IMR-90 (cell line): ENCODE data around the gene CERS6. TPM values are rescaled to one million over a fixed set of nuclear protein-coding genes. Genes with fewer than 3 reads are reported as not detected.

Experiments used
- ATAC-seq: fragments of 200-7000 bp; cut with Tn5 transposase; 2 replicates; pipeline ENCODE4 v1.9.1; 2020; ENCODE audit warnings: low read depth, mild to moderate bottlenecking, moderate library complexity
- BruUV-seq: library from RNA; stranded (reverse); fragments of 400-500 nt; replicated peaks from 2 replicates; lab custom pipeline; 2021; lab: Mats Ljungman, UMichigan
- CTCF ChIA-PET: fragments of 300-600 bp; formaldehyde crosslinking; extraction: SDS; loops from one replicate; lab custom pipeline; 2021; ENCODE audit warnings: antibody characterized with exemption; lab: Yijun Ruan, JAX
- POLR2A ChIA-PET: fragments of 300-600 bp; sonication (Branson Sonifier 250); formaldehyde crosslinking; loops from one replicate; lab custom pipeline; 2022; ENCODE audit warnings: antibody characterized with exemption; ENCODE audit not compliant: unreplicated experiment; lab: Charles Lee
- DNase-seq: peaks from one replicate; pipeline ENCODE4 v3.0.0; 2013
- H2AFZ ChIP-seq: replicated peaks from 2 replicates; pipeline ENCODE3; 2013; ENCODE audit warnings: low read length, mild to moderate bottlenecking; ENCODE audit not compliant: poor library complexity
- H2AK5ac ChIP-seq: 2 replicates; pipeline ENCODE4 v1.6.1; 2013; ENCODE audit warnings: low read depth, low read length, inconsistent platforms
- H2AK9ac ChIP-seq: replicated peaks from 2 replicates; pipeline ENCODE3; 2013; ENCODE audit warnings: mild to moderate bottlenecking, low read depth, low read length, moderate library complexity; ENCODE audit not compliant: poor library complexity
- H2BK120ac ChIP-seq: 2 replicates; pipeline ENCODE4 v1.6.1; 2013; ENCODE audit warnings: low read depth, low read length, inconsistent platforms
- H2BK15ac ChIP-seq: 3 replicates; pipeline ENCODE4 v1.6.1; 2013; ENCODE audit warnings: low read depth, low read length, inconsistent platforms
- H2BK20ac ChIP-seq: 2 replicates; pipeline ENCODE4 v1.6.1; 2013; ENCODE audit warnings: low read depth, mild to moderate bottlenecking, inconsistent platforms, low read length, moderate library complexity
- H2BK5ac ChIP-seq: 2 replicates; pipeline ENCODE4 v1.6.1; 2013; ENCODE audit warnings: mild to moderate bottlenecking, low read depth, low read length, inconsistent platforms; ENCODE audit not compliant: poor library complexity, severe bottlenecking
- H3K14ac ChIP-seq: replicated peaks from 2 replicates; pipeline ENCODE4 v1.6.1; 2013; ENCODE audit warnings: low read depth, low read length, inconsistent platforms
- H3K18ac ChIP-seq: 2 replicates; pipeline ENCODE4 v1.6.1; 2013; ENCODE audit warnings: low read depth, low read length, control low read depth
- H3K23ac ChIP-seq: 2 replicates; pipeline ENCODE4 v1.6.1; 2013; ENCODE audit warnings: low read depth, low read length, inconsistent platforms
- H3K27ac ChIP-seq: 2 replicates; pipeline ENCODE4 v1.5.1; 2013; ENCODE audit warnings: mild to moderate bottlenecking, control low read depth, low read length; ENCODE audit not compliant: insufficient read depth
- H3K27me3 ChIP-seq: 2 replicates; pipeline ENCODE4 v1.6.1; 2013; ENCODE audit warnings: low read length; ENCODE audit not compliant: control insufficient read depth, insufficient read depth
- H3K36me3 ChIP-seq: 2 replicates; pipeline ENCODE4 v1.6.1; 2013; ENCODE audit warnings: low read length, mixed read lengths; ENCODE audit not compliant: control insufficient read depth, insufficient read depth
- H3K4ac ChIP-seq: 2 replicates; pipeline ENCODE4 v1.6.1; 2013; ENCODE audit warnings: low read depth, low read length, inconsistent platforms
- H3K4me1 ChIP-seq: 2 replicates; pipeline ENCODE4 v1.6.1; 2013; ENCODE audit warnings: low read length, mixed read lengths; ENCODE audit not compliant: control insufficient read depth, insufficient read depth
- H3K4me2 ChIP-seq: 2 replicates; pipeline ENCODE4 v1.6.1; 2013; ENCODE audit warnings: low read depth, mild to moderate bottlenecking, control low read depth, low read length, moderate library complexity
- H3K4me3 ChIP-seq: 2 replicates; pipeline ENCODE4 v1.5.1; 2013; ENCODE audit warnings: low read depth, mild to moderate bottlenecking, control low read depth, low read length, moderate library complexity; ENCODE audit not compliant: insufficient read depth
- H3K56ac ChIP-seq: 2 replicates; pipeline ENCODE4 v1.6.1; 2013; ENCODE audit warnings: low read length, inconsistent platforms; ENCODE audit not compliant: insufficient read depth; ENCODE audit errors: extremely low read depth
- H3K79me1 ChIP-seq, 2 experiments: 2 replicates each; pipeline ENCODE4 v1.6.1; 2013; ENCODE audit warnings: low read length in 2 of 2, inconsistent platforms in 1 of 2, low read depth in 1 of 2
- H3K9ac ChIP-seq: 2 replicates; pipeline ENCODE4 v1.6.1; 2013; ENCODE audit warnings: low read depth, low read length, control low read depth
- H3K9me1 ChIP-seq: 2 replicates; pipeline ENCODE4 v1.6.1; 2013; ENCODE audit warnings: low read length, inconsistent platforms; ENCODE audit not compliant: insufficient read depth
- H3K9me3 ChIP-seq: 2 replicates; pipeline ENCODE4 v1.6.1; 2013; ENCODE audit warnings: low read length; ENCODE audit not compliant: control insufficient read depth, insufficient read depth
- H4K20me1 ChIP-seq: 2 replicates; pipeline ENCODE4 v1.6.1; 2013; ENCODE audit warnings: low read length, inconsistent platforms; ENCODE audit not compliant: insufficient read depth
- H4K5ac ChIP-seq: 2 replicates; pipeline ENCODE4 v1.6.1; 2013; ENCODE audit warnings: mild to moderate bottlenecking, low read depth, low read length, control low read depth
- H4K8ac ChIP-seq, 2 experiments: 2 replicates each; pipeline ENCODE4 v1.6.1; 2013; ENCODE audit warnings: low read depth in 2 of 2, low read length in 2 of 2, control low read depth in 1 of 2, inconsistent platforms in 1 of 2
- H4K91ac ChIP-seq: 2 replicates; pipeline ENCODE4 v1.6.1; 2013; ENCODE audit warnings: low read depth, low read length, inconsistent platforms; ENCODE audit not compliant: insufficient read depth
- BHLHE40 ChIP-seq: fragments of 150-350 bp; IDR thresholded peaks from 2 replicates; pipeline ENCODE4 v1.6.1; 2016; ENCODE audit warnings: mild to moderate bottlenecking, low read depth, low read length
- CHD1 ChIP-seq: IDR thresholded peaks from 2 replicates; pipeline ENCODE4 v1.6.1; 2012; ENCODE audit warnings: low read depth, low read length, improper control_type of control experiment
- FOS ChIP-seq: fragments of 150-350 bp; IDR thresholded peaks from 2 replicates; pipeline ENCODE4 v1.6.1; 2016; ENCODE audit warnings: low read depth, low read length
- MAFK ChIP-seq: IDR thresholded peaks from 2 replicates; pipeline ENCODE4 v1.6.1; 2012; ENCODE audit warnings: low read depth, low read length, improper control_type of control experiment
- MAZ ChIP-seq: IDR thresholded peaks from 2 replicates; pipeline ENCODE4 v1.6.1; 2012; ENCODE audit warnings: low read depth, mild to moderate bottlenecking, low read length, improper control_type of control experiment, moderate library complexity, borderline replicate concordance
- MXI1 ChIP-seq: IDR thresholded peaks from 2 replicates; pipeline ENCODE4 v1.6.1; 2012; ENCODE audit warnings: low read depth, mild to moderate bottlenecking, low read length, moderate library complexity, borderline replicate concordance
- NFE2L2 ChIP-seq: fragments of 150-350 bp; IDR thresholded peaks from 2 replicates; pipeline ENCODE4 v1.6.1; 2016; ENCODE audit warnings: low read depth, mild to moderate bottlenecking, low read length
- POLR2A ChIP-seq: IDR thresholded peaks from 2 replicates; pipeline ENCODE4 v1.6.1; 2012; ENCODE audit warnings: mild to moderate bottlenecking, low read depth, low read length
- RFX5 ChIP-seq: IDR thresholded peaks from 2 replicates; pipeline ENCODE4 v1.8.0; 2012; ENCODE audit warnings: low read depth, mild to moderate bottlenecking, low read length, moderate library complexity
- SMC3 ChIP-seq: fragments of 150-350 bp; IDR thresholded peaks from 2 replicates; pipeline ENCODE4 v1.6.1; 2016; ENCODE audit warnings: low read depth, mild to moderate bottlenecking, antibody characterized with exemption, low read length, moderate library complexity
- USF2 ChIP-seq: fragments of 150-350 bp; IDR thresholded peaks from 2 replicates; pipeline ENCODE4 v1.6.1; 2017; ENCODE audit warnings: mild to moderate bottlenecking, antibody characterized with exemption, low read length, low read depth
- dilution Hi-C: fragments of 300-500 bp; cut with HindIII; formaldehyde crosslinking; loops from one replicate; pipeline ENCODE4 v1.14.3; 2018; ENCODE audit warnings: low sequenced_read_pairs; ENCODE audit not compliant: unreplicated experiment
- in situ Hi-C: fragments of 300-500 bp; cut with MboI; formaldehyde crosslinking; loops from 3 replicates; pipeline ENCODE4 v1.14.3; 2019; ENCODE audit warnings: low sequenced_read_pairs, inconsistent platforms, mixed read lengths
- intact Hi-C: fragments of 100-400 bp; cut with micrococcal nuclease; formaldehyde crosslinking; loops from 2 replicates; pipeline ENCODE4 v1.10.0; 2022
- polyA plus RNA-seq, 3 experiments: library from polyadenylated mRNA; depleted of rRNA; stranded (reverse); fragments of >200 nt; gene quantifications; 2 replicates each; pipeline ENCODE4 v1.2.3, GENCODE V29; 2012; ENCODE audit warnings: low replicate concordance in 1 of 3
- total RNA-seq: library from RNA; depleted of rRNA; stranded (reverse); fragments of >200 nt; gene quantifications from 2 replicates; pipeline ENCODE4 v1.2.3, GENCODE V29; 2012

Gene CERS6
- total and polyA plus RNA-seq, 2 of the 4 experiments (the other 2 are of a cell fraction) = 2.1 to 5.7 TPM

DNA sequence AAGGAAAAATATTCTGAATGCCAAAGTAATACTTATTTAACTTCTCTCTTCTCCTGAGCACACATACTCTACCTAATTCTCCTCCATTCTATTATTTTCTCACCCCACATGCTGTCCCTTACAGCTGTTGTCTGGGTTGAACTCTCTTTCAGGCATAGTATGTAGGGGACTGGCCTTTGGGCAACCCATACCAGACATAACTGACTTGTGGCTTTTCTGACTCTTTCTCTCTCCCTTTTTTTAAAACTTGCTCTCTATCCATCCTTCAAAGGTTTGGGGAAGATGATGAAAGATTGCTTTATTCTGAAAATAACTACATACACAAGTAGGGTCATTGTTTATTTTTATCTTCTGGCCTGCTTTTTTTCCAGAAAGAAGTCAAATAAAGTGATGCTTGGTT lies 276.4 kb downstream of the CERS6 start:
- H3K23ac ChIP-seq = no peak overlapping the region

More for the DNA sequence above, 276.4 kb downstream of the CERS6 start:
- BruUV-seq = no TSS peak
- H3K4ac ChIP-seq = no peak overlapping the region
- CTCF ChIA-PET = no interaction called here
- H3K18ac ChIP-seq = no peak overlapping the region
- no peak overlapping the region for H2BK20ac ChIP-seq
- no peaks in the 10 kb centered on the region for H3K9me3 ChIP-seq
- H3K27ac ChIP-seq = no peak overlapping the region
- H2AK9ac ChIP-seq = no peak overlapping the region
- no peak overlapping the region for H4K91ac ChIP-seq
- H3K56ac ChIP-seq = no peak overlapping the region
- no peak overlapping the region for H2BK120ac ChIP-seq
- no peak overlapping the region for H3K4me2 ChIP-seq
- no peaks in the 10 kb centered on the region for H4K20me1 ChIP-seq
- dilution Hi-C loops (no loop called here), intact Hi-C loops (no loop called here), in situ Hi-C loops (no loop called here)
- H2AFZ ChIP-seq = no peak overlapping the region
- no peaks in the 10 kb centered on the region for H3K27me3 ChIP-seq
- H4K8ac ChIP-seq = no peak overlapping the region
- H3K14ac ChIP-seq = no peak overlapping the region
- no peak for TF ChIP-seq MAFK
- TF ChIP-seq POLR2A = no peak
- no peak for TF ChIP-seq SMC3
- TF ChIP-seq FOS = no peak
- TF ChIP-seq CHD1 = no peak
- no peak for TF ChIP-seq MAZ
- no peak for TF ChIP-seq BHLHE40
- no peak for TF ChIP-seq MXI1
- TF ChIP-seq NFE2L2 = no peak
- no peak for TF ChIP-seq RFX5
- no peak for TF ChIP-seq USF2
- no peaks in the 10 kb centered on the region for H3K79me1 ChIP-seq
- no peak for DNase-seq
- H3K9ac ChIP-seq = no peak overlapping the region
- no peaks in the 10 kb centered on the region for H3K36me3 ChIP-seq
- POLR2A ChIA-PET = no interaction called here
- no peaks in the 10 kb centered on the region for H3K9me1 ChIP-seq
- H2AK5ac ChIP-seq = no peak overlapping the region
- no peak overlapping the region for H4K5ac ChIP-seq
- no peak overlapping the region for H2BK15ac ChIP-seq
- no peaks in the 10 kb centered on the region for H3K4me1 ChIP-seq
- no peak for ATAC-seq
- no peak overlapping the region for H2BK5ac ChIP-seq
- H3K4me3 ChIP-seq = no peak overlapping the region
